OCI-LY7 (cell line): ENCODE data around the gene CABP4.

ENCODE experiments used
- EZH2phosphoT487 ChIP-seq: fragments of 200-600 bp; sonication (generic); IDR thresholded peaks from 2 replicates; pipeline ENCODE4 v1.6.1; 2018; ENCODE audit warnings: low read depth, borderline replicate concordance, mild to moderate bottlenecking, mixed run types, antibody characterized with exemption, low read length, moderate library complexity, mixed read lengths
- TF ChIP-seq, protein P1 (sequence below): fragments of 200-600 bp; sonication (generic); conservative IDR thresholded peaks from 2 replicates; pipeline ENCODE4 v1.5.1; 2014; ENCODE audit warnings: mild to moderate bottlenecking, antibody characterized with exemption, low read length, moderate library complexity, mixed read lengths

DNA sequence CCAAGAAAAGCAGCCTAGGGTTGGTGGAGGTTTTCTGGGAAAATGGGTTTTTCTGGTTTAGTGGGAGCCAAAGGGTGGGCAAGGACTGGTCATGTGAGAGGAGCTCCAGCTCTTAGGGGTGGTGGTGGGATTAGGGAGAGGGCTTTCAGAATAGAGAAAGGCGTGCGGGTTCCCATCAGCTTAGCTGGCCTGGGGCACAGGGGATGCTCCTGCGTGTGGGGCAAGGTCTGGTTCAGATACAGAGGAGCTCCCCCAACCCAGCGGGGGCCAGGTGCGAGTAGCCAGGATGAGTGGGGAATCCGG, 13.3 kb downstream of the CABP4 start:
- TF ChIP-seq, protein P1, sequence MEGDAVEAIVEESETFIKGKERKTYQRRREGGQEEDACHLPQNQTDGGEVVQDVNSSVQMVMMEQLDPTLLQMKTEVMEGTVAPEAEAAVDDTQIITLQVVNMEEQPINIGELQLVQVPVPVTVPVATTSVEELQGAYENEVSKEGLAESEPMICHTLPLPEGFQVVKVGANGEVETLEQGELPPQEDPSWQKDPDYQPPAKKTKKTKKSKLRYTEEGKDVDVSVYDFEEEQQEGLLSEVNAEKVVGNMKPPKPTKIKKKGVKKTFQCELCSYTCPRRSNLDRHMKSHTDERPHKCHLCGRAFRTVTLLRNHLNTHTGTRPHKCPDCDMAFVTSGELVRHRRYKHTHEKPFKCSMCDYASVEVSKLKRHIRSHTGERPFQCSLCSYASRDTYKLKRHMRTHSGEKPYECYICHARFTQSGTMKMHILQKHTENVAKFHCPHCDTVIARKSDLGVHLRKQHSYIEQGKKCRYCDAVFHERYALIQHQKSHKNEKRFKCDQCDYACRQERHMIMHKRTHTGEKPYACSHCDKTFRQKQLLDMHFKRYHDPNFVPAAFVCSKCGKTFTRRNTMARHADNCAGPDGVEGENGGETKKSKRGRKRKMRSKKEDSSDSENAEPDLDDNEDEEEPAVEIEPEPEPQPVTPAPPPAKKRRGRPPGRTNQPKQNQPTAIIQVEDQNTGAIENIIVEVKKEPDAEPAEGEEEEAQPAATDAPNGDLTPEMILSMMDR, result no peak
- TF ChIP-seq EZH2phosphoT487, result no peak
